Measurements from ENCODE around the gene MSX1. TPM values are rescaled to one million over a fixed set of nuclear protein-coding genes. Genes with fewer than 3 reads are reported as not detected.
A peak's percentile ranks its signal among the peaks of the same experiment; 100 is the strongest.

Gene MSX1
- total RNA-seq, 4 donors from 2014 or later: 1.2 to 4.4 (median 2.5) TPM

GRCh38 chr4:4859799-4860599, 534 bp downstream of the MSX1 start:
- H3K27me3 ChIP-seq: peaks cover 84 to 93% (median 88%) of the 10 kb centered on the region in 3 donors
- ATAC-seq: peak; percentile 45 to 49
- in situ Hi-C loops (cut with MboI; ENCODE audit: low sequenced_read_pairs in 4 of 4): no loop called here

DNA sequence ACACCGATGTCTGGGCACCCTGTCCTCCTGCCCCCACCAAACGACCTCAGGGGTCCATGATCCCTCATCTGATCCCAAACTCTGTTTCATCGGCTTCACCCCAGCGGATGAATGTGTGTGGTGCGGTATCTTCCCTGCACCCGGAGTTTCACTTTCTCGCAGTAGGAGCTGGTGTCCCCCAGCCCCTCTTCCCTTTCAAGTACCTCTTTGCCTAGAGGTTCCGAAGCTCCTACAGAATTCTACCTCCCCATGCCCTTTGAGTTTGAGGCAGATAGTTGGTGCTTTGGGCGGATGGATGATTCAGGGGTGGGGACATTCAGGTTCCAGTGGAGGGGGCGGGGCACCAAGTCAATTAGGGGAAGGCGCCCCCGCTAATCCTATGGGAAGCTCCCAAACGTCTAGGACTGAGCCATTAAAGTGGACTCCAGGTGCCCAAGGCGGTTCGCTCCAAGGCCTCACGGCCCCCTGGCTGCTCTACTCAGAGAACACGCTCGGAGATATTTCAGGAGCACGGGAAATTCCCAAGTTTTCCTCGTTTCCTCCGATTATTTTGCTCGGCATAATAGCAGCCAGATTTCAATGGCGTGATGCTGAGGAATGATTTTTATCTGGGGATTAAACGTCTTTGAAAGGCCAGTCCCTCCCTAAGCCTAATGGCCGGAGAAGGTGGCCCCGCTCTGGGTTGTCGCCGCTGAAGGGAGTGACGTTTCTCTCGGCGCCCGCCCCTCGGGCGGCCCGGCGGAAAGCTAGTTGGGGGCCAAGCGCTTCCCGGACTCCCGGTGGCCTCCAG, 1.3 kb downstream of the MSX1 start:
- peaks cover 11 to 16% of the 10 kb centered on the region in 2 donors for H3K4me1 ChIP-seq
- H3K27me3 ChIP-seq: peaks cover 81 to 92% (median 88%) of the 10 kb centered on the region in 3 donors
- intact Hi-C loops (cut with DNase I; ENCODE audit: low total_unique reads) (no loop called here), in situ Hi-C loops (cut with MboI; ENCODE audit: low sequenced_read_pairs in 4 of 4) (no loop called here)
- peak overlapping the region; percentile 54 to 81 (median 70) for H3K4me3 ChIP-seq
- no peaks in the 10 kb centered on the region for H3K9me3 ChIP-seq
- DNase-seq (no peak), ATAC-seq (peak; percentile 15 to 16)
- peak overlapping the region; percentile 45 to 67 (median 62) for H3K27ac ChIP-seq
- TF ChIP-seq POLR2A (IDR thresholded peaks at IDR 0.05): peak in 1 of 2 donors; percentile 23
- TF ChIP-seq, protein P1, sequence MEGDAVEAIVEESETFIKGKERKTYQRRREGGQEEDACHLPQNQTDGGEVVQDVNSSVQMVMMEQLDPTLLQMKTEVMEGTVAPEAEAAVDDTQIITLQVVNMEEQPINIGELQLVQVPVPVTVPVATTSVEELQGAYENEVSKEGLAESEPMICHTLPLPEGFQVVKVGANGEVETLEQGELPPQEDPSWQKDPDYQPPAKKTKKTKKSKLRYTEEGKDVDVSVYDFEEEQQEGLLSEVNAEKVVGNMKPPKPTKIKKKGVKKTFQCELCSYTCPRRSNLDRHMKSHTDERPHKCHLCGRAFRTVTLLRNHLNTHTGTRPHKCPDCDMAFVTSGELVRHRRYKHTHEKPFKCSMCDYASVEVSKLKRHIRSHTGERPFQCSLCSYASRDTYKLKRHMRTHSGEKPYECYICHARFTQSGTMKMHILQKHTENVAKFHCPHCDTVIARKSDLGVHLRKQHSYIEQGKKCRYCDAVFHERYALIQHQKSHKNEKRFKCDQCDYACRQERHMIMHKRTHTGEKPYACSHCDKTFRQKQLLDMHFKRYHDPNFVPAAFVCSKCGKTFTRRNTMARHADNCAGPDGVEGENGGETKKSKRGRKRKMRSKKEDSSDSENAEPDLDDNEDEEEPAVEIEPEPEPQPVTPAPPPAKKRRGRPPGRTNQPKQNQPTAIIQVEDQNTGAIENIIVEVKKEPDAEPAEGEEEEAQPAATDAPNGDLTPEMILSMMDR (IDR thresholded peaks at IDR 0.05 in 4 of 5, conservative IDR thresholded peaks at IDR 0.05 in 1 of 5): no peak
- peaks cover 0 to 5% of the 10 kb centered on the region in 2 donors for H3K36me3 ChIP-seq

More at GRCh38 chr4:4859799-4860599, 534 bp downstream of the MSX1 start:
- peak overlapping the region; percentile 54 to 81 (median 70) for H3K4me3 ChIP-seq
- H3K4me1 ChIP-seq: peaks cover 10 to 21% of the 10 kb centered on the region in 2 donors
- H3K9me3 ChIP-seq: no peaks in the 10 kb centered on the region
- intact Hi-C loops (cut with DNase I; ENCODE audit: low total_unique reads): no loop called here
- peak overlapping the region; percentile 45 to 67 (median 62) for H3K27ac ChIP-seq
- DNase-seq: no peak
- H3K36me3 ChIP-seq: peaks cover 0 to 5% of the 10 kb centered on the region in 2 donors
- TF ChIP-seq, protein P1 (IDR thresholded peaks at IDR 0.05 in 4 of 5, conservative IDR thresholded peaks at IDR 0.05 in 1 of 5): no peak
- TF ChIP-seq POLR2A (IDR thresholded peaks at IDR 0.05): peak in 1 of 2 donors; percentile 48

- in situ Hi-C loops (cut with MboI; ENCODE audit: low sequenced_read_pairs in 4 of 4): no loop called here
- Histone ChIP-seq H3K36me3 (peaks cover 0 to 5% of the 10 kb centered on the region in 2 donors), H3K27ac (peak overlapping the region; percentile 45 to 67 (median 62)), H3K4me1 (peaks cover 13 to 15% of the 10 kb centered on the region in 2 donors), H3K27me3 (peaks cover 81 to 92% (median 88%) of the 10 kb centered on the region in 3 donors), H3K4me3 (peak overlapping the region; percentile 54 to 81 (median 70)), H3K9me3 (no peaks in the 10 kb centered on the region)
- DNase-seq (no peak), ATAC-seq (no peak)
- no peak for TF ChIP-seq POLR2A (IDR thresholded peaks at IDR 0.05)
- TF ChIP-seq, protein P1 (IDR thresholded peaks at IDR 0.05 in 4 of 5, conservative IDR thresholded peaks at IDR 0.05 in 1 of 5): no peak
- intact Hi-C loops (cut with DNase I; ENCODE audit: low total_unique reads): no loop called here
Measured at GRCh38 chr4:4861390-4862018, 2.0 kb downstream of the MSX1 start.

DNA sequence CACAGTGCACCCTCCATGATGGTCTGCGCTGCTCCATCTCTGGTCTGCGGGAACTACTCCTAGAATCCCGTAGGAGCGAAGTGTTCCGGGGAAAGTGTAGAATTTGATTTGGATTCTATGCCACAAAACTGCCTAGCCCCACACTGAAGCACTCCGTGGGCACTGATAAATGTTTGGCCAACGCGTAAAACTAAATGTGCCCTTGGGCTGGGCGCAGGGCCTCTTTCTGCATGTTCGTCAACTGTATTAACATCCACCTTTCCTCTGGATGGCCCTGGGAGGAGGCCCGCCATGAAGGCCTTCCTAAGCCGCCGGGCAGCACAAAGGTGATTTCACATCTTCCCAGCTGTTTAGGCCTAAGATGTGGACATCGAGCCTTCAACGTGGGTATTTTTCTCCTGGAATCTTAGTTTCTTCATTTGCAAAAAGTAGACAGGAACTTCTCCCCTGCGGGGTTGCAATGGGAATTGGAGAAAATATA, 2.6 kb downstream of the MSX1 start:
- peaks cover 11 to 13% of the 10 kb centered on the region in 2 donors for H3K4me1 ChIP-seq
- in situ Hi-C loops (cut with MboI; ENCODE audit: low sequenced_read_pairs in 4 of 4) (no loop called here), intact Hi-C loops (cut with DNase I; ENCODE audit: low total_unique reads) (no loop called here)
- peaks cover 0 to 5% of the 10 kb centered on the region in 2 donors for H3K36me3 ChIP-seq
- peaks cover 83 to 92% (median 88%) of the 10 kb centered on the region in 3 donors for H3K27me3 ChIP-seq
- H3K4me3 ChIP-seq: no peak overlapping the region
- TF ChIP-seq POLR2A (IDR thresholded peaks at IDR 0.05): no peak
- TF ChIP-seq, protein P1 (IDR thresholded peaks at IDR 0.05 in 4 of 5, conservative IDR thresholded peaks at IDR 0.05 in 1 of 5): no peak
- no peaks in the 10 kb centered on the region for H3K9me3 ChIP-seq
- ATAC-seq: no peak
- H3K27ac ChIP-seq: no peak overlapping the region
- DNase-seq: no peak
